CD4-positive, alpha-beta T cell treated with Interleukin-12 subunit alpha and Interleukin-12 subunit beta, for 1 hour (primary cell): ENCODE measurements around the gene FN3K.
A peak's percentile ranks its signal among the peaks of the same experiment; 100 is the strongest.
"Not testable (repeated sequence)": the region's sequence is repeated elsewhere in the genome, so short reads cannot be mapped to it uniquely, and the experiment has no call there.

ENCODE experiments used
- DNase-seq: peaks from one replicate; pipeline ENCODE4 v3.0.0-alpha.2; 2020

The FN3K gene

DNA sequence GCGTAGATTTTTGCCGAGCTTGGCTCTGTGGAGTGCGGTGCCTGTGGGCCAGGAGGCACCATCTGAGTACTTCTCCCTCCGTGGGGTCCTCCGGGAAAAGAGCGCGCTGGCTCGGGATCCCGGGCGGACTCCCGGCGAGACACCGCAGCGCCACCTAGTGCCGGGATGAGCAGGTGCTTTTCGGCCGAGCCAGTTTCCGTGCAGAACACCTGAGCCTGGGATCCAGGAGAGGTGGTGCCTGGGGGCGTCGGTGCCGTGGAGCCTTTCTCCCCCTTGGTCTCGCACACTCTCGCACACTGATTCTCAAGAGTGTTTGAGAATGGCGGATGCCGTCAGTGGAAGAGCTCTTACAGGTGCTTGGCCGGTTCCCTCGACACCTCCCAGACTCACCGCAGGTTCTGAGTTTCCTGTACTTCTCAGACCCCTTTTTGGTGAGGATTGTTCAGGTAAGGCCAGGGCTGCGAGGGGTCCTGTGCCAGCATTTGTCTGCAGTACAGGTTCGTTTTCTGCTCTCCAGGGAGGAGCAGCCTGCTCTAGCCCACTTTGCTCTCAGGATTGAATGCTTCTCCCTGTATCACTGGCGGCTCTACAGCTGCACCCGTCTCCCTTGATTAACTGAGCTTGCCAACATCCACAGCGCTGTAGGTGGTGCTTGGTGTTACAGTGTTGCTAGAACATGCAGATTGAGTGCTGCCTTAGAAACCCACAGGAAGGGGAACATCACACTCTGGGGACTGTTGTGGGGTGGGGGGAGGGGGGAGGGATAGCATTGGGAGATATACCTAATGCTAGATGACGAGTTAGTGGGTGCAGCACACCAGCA, 39.8 kb downstream of the FN3K start:
- DNase-seq: peak; percentile 43

DNA sequence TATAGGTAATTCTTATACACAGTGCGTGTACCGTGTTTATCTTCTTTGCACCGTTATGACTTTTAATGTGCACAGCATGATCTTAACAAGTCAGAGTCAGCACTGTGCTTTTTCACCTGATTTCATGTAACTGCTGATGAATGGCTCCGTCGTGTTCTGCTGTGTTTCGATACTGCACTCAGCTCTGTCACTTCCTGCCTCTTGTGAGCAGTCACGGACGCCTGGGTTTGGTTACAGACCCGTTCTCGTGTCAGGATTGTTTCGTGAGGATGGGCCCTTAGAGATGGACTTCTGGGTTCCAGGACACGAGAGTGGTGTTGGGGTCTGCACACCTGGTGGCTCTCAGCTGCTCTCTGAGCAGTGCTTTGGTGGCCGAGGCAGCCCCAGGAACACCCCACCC, 41.0 kb downstream of the FN3K start:
- no peak for DNase-seq

DNA sequence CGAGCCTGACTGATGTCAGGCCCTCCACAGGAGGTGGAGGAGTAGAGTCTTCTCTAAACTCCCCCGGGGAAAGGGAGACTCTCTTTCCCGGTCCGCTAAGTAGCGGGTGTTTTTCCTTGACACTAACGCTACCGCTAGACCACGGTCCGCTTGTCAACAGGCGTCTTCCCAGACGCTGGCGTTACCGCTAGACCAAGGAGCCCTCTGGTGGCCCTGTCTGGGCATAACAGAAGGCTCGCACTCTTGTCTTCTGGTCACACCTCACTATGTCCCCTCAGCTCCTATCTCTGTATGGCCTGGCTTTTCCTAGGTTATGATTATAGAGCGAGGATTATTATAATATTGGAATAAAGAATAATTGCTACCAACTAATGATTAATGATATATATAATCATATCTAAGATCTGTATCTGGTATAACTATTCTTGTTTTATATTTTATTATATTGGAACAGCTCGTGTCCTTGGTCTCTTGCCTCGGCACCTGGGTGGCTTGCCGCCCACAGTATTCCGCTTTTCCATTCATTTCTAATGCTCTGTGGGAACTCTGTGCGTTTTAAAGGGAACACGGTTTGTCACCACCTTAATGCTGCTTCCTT, 42.5 kb downstream of the FN3K start:
- DNase-seq: peak; percentile 24

DNA sequence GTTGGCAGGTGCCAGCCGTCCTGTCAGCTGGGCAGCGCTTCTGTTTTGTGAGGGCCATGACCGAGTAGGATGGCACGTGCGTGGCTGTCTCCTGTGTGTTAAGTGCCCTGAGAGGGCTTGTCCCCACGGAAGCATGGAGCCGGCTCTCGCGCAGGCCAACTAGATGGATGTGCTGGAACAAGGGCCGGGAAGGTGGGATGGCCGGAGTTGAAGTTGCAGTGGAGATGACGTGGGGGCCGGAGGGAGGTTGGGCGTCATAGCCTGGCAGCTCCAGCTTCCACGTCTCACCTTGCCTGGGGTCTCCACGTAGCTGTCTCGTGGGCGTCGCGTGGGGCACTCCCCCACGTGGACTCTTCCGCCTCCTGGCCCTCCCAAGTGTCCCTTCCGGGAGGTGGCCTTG, 44.1 kb downstream of the FN3K start:
- DNase-seq: no peak

DNA sequence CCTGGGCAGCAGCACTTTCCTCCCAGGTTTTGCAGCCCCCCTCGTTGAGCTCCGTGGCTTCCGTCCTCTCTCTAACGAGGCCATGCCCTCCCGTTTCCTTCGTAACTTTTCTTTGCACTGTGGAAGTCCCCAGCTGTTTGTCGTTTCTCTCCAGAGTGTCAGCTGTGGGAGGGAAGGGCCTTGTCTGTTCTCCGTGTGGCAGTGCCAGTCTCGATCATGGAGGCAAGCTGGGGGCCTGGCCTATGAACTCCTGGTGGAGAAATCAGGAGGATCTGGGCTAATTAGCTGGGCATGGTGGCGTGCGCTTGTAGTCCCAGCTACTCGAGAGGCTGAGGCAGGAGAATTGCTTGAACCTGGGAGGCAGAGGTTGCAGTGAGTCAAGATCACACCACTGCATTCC, 44.8 kb downstream of the FN3K start:
- DNase-seq: no peak

DNA sequence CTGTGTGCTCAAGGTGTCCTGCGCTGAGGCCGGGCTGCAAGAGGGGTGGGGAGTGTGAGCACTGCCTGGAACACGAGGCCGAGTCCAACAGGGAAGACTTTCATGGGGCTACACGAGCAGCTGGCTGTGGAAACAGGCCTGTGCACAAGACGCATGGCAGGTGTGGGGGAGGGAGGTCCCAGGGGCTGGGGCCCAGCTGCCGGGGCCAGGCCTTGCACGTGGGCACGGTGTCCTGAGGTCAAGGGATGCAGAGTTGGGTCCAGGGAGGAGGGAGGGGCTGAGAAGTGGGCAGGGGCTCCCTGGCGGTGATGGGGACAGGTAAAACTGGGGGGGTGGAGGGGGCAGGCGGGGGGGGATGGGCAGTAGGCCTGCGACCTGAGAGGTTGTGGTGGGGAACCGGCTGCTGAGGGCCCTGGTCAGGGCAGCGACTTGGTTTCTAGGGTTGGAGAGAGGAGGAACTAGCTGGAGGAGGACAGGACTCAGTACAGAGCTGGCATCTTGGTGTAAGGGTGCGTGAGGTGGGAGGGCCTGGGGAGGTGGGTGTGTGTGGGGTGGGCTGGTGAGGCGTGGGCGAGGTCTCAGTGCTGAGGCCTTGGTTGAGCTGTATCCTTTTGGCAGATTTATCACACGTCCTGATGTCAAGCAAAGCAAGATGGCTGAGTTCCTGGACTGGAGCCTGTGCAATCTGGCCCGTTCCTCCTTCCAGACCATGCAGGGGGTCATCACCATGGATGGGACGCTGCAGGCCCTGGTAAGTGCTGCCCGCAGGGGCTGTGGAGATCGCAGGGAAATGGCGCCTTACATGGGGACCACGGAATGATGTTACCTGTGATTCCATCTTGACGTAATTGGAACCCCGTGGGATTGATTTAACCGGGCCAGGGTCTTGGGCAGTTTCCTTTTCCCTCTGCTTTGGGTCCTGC, 45.8 kb downstream of the FN3K start:
- no peak for DNase-seq

DNA sequence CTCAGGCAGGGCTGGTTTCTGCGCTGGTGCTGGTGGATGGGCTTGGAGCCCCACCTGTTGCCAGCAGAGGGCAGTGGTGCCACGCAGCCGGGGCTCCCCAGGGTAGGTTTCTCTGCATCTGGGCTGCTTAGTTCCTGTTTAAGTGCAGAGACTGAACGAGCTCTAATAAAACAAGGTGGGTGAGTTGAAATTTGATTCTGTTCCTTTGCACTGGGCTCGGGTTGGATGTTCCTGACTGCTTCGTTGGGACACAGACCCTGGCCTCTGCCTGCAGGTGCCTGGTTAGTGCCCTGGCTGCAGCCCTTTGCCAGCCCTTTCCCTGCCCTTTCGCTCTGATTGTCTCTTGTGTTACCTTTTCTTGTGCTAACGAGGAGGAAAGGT, 46.5 kb downstream of the FN3K start:
- peak; percentile 86 for DNase-seq

DNA sequence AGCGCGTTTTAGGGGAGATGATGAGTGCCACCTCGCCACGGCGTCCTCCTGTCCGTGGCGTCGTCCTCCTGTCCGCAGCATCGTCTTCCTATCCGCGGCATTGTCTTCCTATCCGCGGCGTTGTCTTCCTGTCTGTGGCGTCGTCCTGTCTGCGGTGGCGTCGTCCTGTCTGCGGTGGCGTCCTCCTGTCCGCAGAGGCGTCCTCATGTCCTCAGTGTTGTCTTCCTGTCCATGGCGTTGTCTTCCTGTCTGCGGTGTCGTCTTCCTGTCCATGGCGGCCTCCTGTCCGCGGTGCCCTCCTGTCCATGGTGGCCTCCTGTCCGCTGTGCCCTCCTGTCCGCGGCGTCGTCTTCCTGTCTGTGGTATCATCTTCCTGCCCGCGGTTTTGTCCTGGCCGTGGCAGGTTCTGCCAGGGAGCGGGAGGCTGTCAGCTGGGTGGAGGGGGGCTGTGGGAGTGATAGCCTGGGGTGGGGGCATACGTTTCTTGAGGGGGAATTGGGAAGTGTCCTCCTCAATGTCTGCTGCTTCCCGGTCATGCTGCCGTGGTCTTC, 47.3 kb downstream of the FN3K start:
- DNase-seq: peak; percentile 10

DNA sequence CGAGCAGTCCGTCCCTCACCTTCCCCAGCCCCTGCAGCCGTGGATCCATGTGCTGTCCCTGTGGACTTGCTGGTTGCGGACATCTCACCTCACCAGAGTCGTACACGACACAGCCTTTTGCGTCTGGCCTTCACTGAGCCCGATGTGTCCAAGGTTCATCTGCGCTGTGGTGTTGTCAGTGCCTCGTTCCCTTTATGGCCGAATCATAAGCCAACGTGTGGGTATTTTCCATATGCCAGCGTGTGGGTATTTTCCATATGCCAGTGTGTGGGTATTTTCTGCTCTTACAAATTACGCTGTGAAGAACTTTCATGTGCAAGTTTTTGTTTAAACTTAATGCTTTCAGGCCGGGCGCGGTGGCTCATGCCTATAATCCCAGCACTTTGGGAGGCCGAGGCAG, 48.1 kb downstream of the FN3K start:
- DNase-seq: no peak

DNA sequence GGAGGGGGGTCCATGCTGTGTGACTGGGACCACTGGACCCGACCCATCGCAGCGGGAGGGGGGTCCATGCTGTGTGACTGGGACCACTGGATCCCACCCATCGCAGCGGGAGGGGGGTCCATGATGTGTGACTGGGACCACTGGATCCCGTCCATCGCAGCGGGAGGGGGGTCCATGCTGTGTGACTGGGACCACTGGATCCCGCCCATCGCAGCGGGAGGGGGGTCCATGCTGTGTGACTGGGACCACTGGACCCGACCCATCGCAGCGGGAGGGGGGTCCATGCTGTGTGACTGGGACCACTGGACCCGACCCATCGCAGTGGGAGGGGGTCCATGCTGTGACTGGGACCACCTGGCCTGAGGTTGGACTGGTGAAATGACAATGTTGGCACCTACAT, 50.2 kb downstream of the FN3K start:
- not testable (repeated sequence) for DNase-seq

DNA sequence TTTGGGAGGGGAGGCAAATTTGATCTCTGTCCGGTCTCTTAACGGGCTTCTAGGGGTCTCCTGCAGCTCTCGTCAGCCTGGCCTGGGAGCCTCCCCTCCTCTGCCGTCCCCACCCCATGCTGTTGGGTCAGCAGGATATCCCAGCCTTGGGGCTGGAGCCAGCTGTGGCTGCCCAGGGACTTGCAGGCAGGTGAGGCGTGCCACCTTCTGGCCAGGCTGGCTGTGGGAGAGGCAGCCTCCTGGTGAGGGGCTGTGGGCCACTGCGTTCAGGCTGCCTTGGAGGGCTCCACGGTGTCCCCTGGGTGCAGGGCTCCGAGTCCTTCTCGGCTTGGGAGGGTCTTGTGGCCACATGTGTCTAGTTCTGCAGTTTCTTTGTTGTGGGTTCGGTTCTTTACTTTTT, 51.0 kb downstream of the FN3K start:
- no peak for DNase-seq

DNA sequence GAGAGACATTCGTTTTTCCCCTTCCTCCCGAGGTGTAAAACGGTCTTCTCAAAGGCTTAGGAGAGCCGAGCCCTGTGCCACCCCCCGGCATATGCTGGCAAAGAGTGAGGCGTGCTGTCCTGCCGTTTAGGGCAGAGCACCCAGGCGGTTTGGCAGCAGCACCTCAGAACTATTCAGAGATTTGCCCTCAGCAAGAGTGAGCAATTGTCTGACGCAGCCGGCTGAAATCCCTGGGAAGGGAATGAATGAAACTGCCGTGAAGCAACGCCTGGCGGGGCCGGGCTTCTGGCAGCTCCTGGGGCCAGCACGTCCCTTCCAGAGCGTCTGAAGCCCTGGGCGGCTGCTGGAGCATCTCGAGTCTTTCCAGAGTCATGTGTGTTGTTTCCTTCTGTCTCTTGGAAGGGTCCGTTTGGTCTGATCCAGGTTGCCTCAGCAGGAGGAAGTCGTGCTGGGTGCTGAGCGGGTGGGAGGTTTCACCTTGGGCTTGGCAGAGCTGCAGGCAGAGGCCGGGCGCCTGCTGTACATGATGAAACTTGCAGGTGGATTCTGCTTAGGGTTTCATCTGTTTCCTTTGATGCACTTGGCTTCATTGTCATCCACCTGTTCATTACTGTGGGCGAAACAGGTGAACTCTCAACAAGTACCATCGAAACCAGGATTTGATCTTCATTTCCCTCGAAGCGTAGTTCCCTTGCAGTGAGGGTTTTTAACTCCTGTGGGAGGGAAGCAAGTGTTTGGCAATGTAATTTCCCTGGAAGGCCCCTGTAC, 51.9 kb downstream of the FN3K start:
- no peak for DNase-seq

DNA sequence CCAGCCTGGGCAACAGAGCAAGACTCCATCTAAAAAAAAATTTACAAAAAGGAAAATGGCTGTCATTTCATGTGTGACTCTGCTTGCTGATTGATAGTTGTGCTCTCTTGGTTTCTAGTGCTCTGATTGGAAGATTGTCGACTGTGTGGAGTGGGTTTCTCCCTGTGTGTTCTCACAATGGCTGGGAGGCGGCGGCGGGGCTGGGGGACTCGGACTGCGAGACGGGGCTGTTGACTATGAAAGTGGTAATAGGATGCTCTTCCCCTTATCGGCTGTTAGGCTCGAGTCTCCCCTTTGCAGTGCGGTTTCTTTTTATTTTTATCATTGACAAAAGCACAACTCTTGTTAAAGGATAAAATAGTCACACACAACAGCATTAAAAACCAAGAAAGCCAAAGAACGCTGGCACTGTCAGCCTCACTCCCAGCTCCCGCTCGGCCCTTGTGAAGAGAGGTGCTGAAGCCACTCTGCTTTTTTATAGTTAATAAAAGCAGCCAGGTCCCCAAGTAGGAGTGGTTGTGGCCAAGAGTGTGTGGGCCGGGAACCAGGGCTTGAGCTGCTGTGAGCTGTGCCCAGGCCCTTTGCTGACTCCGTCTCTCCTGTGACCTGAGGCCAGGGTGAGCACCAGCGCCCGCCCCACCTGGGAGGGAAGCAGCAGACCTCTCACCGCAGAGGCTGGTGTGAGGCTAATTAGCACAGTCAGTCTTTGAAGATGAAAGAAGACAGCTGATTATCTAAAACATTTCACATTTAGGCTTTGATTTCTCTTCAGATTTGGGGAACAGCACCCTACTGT, 53.0 kb downstream of the FN3K start:
- DNase-seq: no peak

DNA sequence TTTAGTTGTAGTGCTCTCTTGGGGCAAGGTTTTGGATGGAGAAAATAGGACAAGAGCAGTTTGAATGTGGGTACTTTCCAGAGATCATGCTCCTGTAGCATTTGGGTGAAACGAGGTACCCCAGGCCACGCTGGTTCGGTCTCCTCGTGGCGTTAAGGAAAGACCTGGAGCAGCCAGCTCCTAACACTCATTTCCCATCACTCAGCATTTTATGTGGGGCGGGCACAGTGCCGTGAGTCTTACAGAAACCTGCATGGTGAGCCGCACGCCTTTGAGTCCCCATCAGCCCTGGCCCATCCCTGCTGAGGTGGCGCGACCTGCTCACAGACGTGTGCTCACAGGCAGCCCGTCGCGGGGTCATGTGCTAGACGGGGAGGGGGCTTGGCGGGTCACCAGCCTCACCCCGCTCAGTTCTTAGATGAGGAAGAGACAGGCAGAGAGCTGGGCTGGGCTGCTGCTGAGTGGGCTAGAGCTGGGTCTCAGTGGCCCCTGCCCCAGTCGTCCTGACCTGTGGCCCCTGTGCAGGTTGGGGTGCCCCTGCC, 53.7 kb downstream of the FN3K start:
- DNase-seq: no peak

DNA sequence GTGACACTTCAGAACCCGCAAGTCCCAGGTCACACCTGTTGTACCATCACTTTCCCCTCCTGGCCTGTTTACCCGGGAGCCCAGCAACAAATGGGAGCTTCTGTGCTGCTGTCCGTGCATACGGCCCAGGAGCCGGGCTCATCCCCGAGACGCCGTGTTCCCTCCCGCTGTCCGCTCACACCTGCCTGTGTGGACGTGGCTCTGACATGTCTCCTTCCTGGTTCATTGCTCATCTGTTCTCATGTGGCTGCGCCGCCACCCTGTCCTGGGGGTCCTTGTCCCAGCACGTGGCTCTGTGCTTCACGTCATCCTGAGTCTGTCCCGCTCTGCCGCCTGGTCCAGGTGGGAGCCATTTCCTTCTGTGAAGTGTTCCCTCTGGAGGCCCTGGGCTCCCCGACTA, 54.4 kb downstream of the FN3K start:
- DNase-seq: no peak

DNA sequence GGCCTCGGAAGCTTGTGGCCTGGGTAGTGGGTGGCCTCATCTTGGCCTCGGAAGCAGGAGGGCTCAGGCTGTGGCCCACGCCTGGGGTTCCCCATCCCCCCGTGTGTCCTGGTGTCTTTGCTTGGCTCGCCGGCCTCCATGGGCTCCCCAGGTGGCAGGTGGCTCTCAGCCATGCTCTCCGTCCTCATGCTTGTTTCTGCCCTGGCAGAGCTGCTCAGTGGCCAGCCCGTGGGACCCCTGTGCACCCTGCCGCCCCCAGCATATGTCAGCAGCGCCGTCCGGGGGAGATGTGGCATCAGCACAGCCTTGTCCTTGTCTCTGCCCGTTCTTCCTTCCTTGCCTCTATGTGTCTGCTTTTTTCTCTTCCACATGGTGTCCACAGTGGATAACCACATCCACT, 55.0 kb downstream of the FN3K start:
- no peak for DNase-seq

DNA sequence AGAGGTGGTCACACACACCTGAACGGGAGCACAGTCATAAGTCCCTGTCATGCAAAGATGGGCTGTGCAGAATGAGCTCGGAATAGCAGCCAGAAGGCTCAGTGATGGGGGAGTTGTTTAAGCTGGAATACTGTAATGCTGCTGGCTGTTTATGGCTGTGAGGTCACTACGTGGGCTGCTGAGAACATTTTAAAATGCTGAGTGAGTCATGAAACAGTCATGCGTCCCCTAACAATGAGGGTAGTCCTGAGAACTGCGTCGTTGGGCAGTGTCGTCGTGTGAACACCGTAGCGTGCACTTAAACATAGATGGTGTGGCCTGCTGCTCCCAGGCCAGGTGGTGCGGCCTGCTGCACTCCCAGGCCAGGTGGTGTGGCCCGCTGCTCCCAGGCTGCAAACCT, 56.1 kb downstream of the FN3K start:
- no peak for DNase-seq

DNA sequence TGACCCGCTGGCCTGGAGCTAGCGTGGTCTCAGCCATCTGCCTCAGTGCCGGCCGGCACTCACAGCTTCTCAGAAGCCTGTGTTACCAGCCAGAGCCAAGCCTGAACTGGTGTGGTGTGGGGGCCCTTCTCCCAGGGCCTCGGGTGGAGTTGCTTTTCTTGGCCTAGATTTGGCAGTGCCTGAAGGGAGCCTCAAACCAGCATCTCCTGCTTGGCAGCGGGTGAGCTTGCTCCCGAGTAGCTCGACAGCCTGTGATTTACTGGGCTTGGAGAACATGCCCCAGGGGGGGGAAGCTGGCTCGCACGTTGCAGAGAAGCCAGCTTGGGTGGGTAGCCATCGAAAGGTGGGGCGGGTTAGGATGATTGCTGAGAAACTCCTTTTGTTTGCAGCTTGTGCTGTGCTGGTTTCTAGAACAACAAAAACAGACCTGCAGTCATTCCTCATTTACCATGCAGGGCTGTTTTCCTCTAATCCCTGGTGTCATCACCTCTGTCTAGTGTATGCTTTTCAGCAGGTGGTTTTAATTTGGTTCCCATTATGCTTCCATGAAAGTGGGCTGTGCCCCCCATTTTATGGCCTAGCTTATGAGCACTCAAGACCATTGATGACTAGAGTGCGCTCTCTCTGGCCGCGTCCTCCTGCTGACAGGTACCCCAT, 58.7 kb downstream of the FN3K start:
- DNase-seq: no peak

DNA sequence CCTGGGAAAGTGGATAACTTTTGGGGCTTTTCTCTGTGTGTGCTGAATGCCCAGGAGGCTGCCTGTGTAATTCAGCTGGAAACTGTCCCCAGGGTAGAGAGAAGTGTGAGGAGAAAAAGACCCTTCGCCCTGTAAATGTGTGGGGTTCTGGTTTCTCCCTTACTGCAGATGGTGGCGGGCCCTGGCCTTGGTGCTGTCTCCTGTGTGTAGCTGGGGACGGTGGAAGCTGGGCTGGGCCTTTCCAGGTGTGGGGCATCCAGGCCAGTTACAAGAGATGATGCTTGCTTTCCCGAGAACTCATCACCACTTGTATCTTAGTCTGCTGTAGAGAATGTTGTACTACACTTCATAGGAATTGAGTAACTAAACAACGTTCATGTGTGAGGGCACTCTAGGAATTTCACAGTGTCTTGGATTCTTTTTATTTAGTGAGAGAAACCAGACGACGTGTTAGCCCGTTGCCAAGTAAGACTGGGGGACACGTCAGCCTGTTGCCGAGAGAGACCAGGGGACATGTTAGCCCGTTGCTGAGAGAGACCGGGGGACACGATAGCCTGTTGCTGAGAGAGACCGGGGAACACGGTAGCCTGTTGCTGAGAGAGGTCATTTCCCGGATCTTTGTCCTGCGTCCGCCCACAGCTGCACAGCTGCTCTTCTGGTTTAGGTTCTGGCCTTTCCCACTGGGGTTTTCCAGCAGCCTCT, 59.5 kb downstream of the FN3K start:
- no peak for DNase-seq

DNA sequence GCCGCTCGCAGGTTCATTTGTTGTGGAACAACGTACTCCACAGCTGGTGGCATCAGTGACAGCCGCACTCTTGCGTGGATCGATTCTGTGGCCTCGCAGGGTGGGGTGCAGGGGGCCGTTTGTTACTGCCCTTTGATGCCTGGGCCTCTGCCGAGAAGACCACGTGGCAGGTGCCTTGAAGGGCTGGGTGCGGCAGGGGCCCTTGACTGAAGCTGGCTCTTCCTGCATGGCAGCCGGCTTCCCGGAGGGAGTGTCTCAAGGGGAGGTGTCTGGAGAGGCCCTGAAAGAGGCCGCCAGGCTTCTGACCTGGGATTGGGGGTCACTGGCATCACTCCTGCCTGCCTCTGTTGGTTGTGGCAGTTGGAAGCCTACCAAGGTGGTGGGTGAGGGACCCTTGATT, 60.2 kb downstream of the FN3K start:
- DNase-seq: no peak
